HG03175 (cell line): ENCODE measurements around the gene SERTAD2.

Experiments
- ATAC-seq: cut with Tn5 transposase; IDR thresholded peaks from one replicate; pipeline ENCODE4 v1.9.1; 2021; ENCODE audit warnings: mild to moderate bottlenecking, moderate library complexity; ENCODE audit not compliant: unreplicated experiment

SERTAD2 gene

GRCh38 chr2:64629875-64630274 lies 23.8 kb downstream of the SERTAD2 start:
- no peak for ATAC-seq

GRCh38 chr2:64629329-64629781 lies 24.4 kb downstream of the SERTAD2 start:
- no peak for ATAC-seq

GRCh38 chr2:64627860-64628841 lies 25.6 kb downstream of the SERTAD2 start:
- ATAC-seq = no peak

DNA sequence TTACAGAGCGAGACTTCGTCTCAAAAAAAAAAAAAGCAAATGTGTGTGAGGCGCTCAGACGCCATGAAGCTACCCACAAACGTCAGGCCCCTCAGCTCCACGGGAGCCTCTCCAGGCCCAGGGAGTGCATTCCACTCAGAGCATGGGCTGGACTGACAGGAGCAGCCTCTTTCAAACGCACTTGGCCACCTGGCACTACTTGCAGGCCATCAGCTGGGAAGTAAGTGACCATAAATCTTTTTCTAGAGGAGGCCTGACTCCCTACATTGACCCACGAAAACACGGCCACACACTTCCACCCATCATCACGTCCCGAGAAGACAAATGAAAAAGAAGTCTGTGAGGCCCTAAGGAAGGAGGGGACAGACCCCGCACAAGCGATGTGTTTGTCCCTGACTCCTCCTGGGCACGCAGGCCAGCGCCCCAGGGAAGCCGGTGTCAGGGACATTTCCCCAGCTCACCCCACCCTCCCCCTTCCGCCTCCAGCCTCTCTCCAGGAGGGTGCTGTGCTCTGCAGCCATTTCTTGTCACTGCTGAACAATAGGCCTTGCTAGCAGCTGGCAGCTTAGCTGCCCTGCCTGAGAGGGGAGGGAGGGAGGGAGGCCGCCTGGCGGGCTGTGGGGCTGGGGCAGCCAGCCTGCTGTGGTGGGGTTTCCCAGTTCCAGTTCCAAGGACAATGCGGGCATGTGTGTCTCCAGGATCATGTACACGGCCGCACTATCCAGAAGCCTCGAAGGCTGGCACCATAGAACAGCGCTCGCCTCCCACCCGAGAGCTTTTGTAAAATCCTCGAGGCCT lies 26.6 kb downstream of the SERTAD2 start:
- ATAC-seq = no peak

DNA sequence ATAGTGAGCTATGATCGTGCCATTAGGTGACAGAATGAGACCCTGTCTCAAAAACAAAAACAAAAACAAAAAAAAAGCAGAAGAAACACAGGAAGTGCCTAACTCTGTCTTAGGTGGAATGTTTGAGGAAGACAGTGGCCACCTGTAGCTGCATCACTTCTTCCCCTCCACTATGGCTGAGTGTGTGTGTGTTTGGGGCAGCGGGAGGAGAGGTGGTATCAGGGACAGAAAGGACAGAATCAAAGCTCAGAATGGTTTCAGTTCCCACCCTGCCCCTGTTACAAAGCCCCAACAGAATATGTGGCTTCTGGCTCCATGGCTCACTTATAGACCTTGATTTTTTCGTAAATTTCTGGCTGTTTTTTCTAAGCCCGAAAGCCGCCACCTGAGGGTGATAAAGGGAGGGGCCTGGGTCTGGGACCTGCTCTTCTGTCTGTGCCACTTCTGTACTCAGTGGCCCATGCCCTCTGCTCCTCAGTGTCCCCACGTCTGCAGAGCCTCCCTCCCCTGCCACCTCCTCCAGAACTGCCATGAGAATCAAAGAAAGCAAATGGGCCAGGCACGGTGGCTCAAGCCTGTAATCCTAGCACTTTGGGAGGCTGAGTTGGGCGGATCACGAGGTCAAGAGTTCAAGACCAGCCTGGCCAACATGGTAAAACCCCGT lies 27.4 kb downstream of the SERTAD2 start:
- no peak for ATAC-seq

- no peak for ATAC-seq
Observed at GRCh38 chr2:64625299-64626145, 28.2 kb downstream of the SERTAD2 start.

- ATAC-seq = no peak
Observed at GRCh38 chr2:64624862-64625261, 28.9 kb downstream of the SERTAD2 start.

DNA sequence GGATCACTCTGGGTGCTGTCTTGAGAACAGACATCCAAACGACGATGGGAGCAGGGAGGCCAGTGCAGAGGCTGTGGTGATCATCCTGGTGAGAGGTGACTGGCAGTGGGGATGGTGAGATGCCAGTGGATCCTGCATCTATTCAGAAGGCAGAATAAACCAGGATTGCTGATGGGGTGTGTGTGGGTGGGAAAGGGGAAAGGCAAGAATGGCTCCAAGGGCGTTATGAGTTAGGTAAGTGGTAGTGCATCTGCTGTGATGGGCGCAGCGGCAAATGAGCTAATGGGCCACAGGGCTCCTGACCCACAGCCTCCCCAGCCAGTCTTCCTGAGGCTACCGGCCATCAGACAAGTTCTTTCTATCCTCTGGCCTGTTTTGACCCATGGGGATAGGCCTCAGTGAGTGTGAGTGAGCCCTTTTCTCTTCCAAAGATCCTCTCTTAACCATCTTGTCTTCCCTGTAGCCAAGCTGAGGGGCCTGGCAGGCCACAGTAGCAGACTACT lies 29.6 kb downstream of the SERTAD2 start:
- no peak for ATAC-seq

DNA sequence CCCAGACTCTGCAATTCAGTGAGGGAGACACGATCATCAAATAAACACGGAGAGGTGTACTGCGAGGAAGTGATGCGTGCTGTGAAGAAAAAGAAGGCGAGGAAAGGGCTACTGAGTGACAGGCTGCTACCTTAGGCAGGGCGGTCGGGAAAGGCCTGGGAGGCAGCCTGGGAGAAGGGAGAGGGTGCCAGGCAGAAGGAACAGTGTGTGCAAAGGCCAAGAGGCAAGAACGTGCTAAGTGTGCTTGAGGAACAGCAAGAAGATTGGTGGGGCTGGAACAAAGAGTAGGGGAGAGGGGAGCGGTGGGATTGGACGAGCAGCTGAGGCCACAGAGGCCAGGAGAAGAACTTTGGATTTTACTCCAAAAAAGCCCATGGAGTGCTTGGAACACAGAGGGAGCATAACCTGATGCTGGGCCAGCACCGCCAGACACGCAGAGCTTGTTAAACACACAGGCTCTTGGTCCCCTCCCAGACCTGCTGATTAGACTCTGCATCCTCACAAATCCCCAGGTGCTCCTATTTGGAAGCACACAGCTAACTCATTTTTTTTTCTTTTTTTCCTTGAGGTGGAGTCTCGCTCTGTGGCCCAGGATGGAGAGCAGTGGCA lies 30.4 kb downstream of the SERTAD2 start:
- ATAC-seq = no peak

DNA sequence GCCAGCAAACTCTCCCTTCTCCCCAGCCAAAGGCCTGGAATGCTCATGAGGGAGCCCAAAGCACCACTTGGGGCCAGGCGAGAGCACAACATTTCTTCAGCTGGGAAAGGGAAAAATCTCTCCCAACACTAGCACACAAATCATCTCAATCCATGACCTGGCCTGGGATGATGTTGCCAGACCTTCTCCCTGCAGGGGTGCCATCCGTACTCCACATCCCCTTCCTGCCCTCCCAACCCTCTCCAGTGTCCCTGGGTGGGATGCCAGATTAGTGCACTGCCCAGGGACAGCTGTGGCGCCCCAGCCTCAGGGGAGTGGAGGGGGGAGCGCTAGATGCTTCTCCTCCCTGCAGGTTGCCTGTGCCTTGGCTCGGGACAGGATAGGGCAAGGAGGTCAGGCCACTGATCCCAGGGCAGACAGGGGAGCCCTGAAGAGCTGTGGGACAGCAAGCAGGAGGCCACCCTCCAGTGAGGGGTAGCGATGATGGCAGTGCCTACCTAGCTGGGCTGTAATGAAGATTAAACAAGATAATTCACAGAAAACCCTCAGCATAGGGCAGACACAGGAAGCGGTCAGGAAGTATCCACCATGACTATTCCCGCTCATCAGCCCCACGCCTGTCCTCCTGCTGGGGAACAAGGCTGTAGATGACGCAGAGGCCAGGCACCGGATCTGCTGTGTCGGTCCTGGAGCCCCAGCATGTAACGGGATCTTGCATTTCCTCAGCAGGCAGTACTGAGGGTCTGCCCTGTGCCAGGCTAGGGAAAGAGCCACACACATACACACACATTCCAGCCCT lies 31.1 kb downstream of the SERTAD2 start:
- ATAC-seq = no peak

GRCh38 chr2:64620661-64621060 lies 33.1 kb downstream of the SERTAD2 start:
- ATAC-seq = no peak

GRCh38 chr2:64617631-64618151 lies 36.0 kb downstream of the SERTAD2 start:
- ATAC-seq = no peak

GRCh38 chr2:64615844-64616536 lies 37.7 kb downstream of the SERTAD2 start:
- ATAC-seq = no peak

GRCh38 chr2:64615192-64615763 lies 38.4 kb downstream of the SERTAD2 start:
- ATAC-seq = no peak

- no peak for ATAC-seq
Observed at GRCh38 chr2:64613276-64613675, 40.4 kb downstream of the SERTAD2 start.

GRCh38 chr2:64612575-64613195 lies 41.0 kb downstream of the SERTAD2 start:
- ATAC-seq = no peak

GRCh38 chr2:64610316-64610855 lies 43.3 kb downstream of the SERTAD2 start:
- no peak for ATAC-seq
